Neuron (in vitro differentiated cells): ENCODE data around the gene PRADC1.
"Not testable (repeated sequence)": the region's sequence is repeated elsewhere in the genome, so short reads cannot be mapped to it uniquely, and the experiment has no call there.

Source experiments
- H2AFZ ChIP-seq: one replicate; pipeline ENCODE4 v1.6.1; 2013; ENCODE audit warnings: low read depth, mild to moderate bottlenecking, inconsistent platforms, low read length, moderate library complexity
- H3K27me3 ChIP-seq: one replicate; pipeline ENCODE4 v1.6.1; 2013; ENCODE audit warnings: low read length; ENCODE audit not compliant: insufficient read depth
- H3K36me3 ChIP-seq: one replicate; pipeline ENCODE4 v1.6.1; 2013; ENCODE audit warnings: low read length; ENCODE audit not compliant: insufficient read depth
- H3K4me1 ChIP-seq: one replicate; pipeline ENCODE4 v1.6.1; 2013; ENCODE audit warnings: low read length; ENCODE audit not compliant: insufficient read depth
- H3K4me3 ChIP-seq: 2 replicates; pipeline ENCODE4 v1.5.1; 2013; ENCODE audit warnings: mild to moderate bottlenecking, low read length, moderate library complexity
- H3K9me3 ChIP-seq: one replicate; pipeline ENCODE4 v1.6.1; 2013; ENCODE audit warnings: low read length

The PRADC1 gene

DNA sequence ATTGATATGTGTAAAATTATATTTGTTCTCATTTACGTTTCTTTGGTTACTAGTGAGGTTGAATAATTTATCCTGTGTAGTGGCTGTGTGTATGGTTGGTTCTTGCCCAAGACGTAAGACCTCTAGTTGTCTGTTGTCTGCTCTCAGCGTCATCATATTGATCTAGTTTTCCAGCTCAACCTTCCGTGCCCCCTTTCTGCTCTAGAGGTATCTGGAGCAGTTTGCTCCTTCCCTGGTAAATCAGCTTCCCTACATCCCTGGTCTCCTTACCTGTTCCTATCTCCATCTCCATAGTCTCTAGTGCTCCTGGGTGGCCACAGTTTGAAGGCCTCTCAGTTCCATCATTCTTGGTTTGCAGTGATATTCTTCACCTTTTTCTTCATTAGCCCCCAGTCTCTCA lies 17.8 kb downstream of the PRADC1 start:
- Histone ChIP-seq H3K4me1 (peaks cover 21% of the 10 kb centered on the region), H3K27me3 (peaks cover 2% of the 10 kb centered on the region), H3K4me3 (peak overlapping the region; percentile 78), H3K9me3 (no peaks in the 10 kb centered on the region), H3K36me3 (no peaks in the 10 kb centered on the region), H2AFZ (peak overlapping the region; percentile 95)

DNA sequence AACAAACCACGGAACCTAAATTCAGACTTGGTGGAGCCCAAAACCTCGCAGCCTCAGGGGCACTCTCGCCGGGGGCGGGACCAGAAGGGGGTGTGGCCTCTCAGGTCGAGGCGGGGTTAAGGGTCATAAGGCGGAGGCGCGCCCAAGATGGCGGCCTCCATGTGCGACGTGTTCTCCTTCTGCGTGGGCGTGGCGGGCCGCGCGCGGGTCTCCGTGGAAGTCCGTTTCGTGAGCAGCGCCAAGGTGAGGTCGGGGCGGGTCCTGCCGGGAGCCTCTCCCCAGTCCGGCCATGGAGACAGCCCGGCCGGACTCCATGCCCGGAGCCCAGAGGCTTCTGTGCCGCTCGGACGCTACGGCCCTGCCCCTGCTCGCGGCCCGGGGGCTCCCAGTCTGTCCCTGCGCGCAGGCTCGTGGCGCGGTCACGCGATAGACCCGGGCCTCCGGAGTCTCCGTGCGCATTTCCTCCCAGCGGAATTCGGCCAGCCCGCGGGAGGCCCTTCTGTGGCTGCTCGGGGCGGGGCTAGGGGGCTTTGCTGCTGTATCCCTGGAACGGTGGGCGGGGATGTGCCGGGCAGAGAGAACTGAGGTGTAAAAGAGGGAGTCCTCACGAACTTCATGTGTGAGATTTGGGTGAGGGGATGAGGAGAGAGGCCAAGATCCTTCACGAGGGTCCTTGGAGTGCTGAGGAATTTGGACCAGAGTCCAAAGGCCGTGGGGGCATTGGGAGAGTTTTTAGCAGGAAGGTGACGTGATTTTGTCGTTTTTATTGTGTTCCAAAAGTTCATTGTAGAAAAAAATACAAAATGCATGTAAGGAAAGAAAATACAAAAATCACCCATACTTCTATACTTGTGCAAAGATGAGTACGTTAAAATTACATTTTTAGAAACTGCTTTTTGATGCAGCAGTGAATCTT lies 18.7 kb downstream of the PRADC1 start, which contains the start of gene SMYD5:
TSS of gene SMYD5 (plus strand) at position 126 of the 916 bp plus-strand sequence. CDS start at position 148, 22 bp downstream.
- Histone ChIP-seq H3K27me3 (peaks cover 9% of the 10 kb centered on the region), H3K4me1 (peaks cover 12% of the 10 kb centered on the region), H3K36me3 (no peaks in the 10 kb centered on the region)

GRCh38 chr2:73212448-73213176 lies 20.4 kb downstream of the PRADC1 start:
- H3K4me1 ChIP-seq, result peaks cover 11% of the 10 kb centered on the region
- peaks cover 15% of the 10 kb centered on the region for H3K27me3 ChIP-seq
- H3K4me3 ChIP-seq, result no peak overlapping the region
- H3K9me3 ChIP-seq, result no peaks in the 10 kb centered on the region
- no peak overlapping the region for H2AFZ ChIP-seq
- H3K36me3 ChIP-seq, result no peaks in the 10 kb centered on the region

More for the DNA sequence above, 18.7 kb downstream of the PRADC1 start, which contains the start of gene SMYD5:
- Histone ChIP-seq H2AFZ (peak within 1 kb of the TSS; percentile 95), H3K4me3 (peak within 1 kb of the TSS; percentile 78), H3K9me3 (no peaks in the 10 kb centered on the region)

DNA sequence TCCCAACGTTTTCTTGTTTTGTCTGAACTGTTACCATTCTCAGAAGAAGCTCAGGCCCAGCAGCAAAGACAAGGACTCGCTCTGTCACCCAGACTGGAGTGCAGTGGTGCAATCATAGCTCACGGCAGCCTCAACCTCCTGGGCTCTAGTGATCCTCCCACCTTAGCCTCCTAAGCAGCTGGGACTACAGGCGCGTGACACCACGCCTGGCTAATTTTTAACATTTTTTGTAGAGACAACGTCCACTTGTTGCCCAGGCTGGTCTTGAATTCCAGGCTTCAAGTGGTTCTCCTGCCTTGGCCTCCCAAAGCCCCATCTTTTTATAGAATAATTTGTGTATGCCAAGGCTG lies 21.0 kb downstream of the PRADC1 start:
- H3K27me3 ChIP-seq, result peaks cover 15% of the 10 kb centered on the region
- H2AFZ ChIP-seq, result no peak overlapping the region
- H3K36me3 ChIP-seq, result no peaks in the 10 kb centered on the region
- no peak overlapping the region for H3K4me3 ChIP-seq
- peaks cover 11% of the 10 kb centered on the region for H3K4me1 ChIP-seq
- H3K9me3 ChIP-seq, result no peaks in the 10 kb centered on the region

DNA sequence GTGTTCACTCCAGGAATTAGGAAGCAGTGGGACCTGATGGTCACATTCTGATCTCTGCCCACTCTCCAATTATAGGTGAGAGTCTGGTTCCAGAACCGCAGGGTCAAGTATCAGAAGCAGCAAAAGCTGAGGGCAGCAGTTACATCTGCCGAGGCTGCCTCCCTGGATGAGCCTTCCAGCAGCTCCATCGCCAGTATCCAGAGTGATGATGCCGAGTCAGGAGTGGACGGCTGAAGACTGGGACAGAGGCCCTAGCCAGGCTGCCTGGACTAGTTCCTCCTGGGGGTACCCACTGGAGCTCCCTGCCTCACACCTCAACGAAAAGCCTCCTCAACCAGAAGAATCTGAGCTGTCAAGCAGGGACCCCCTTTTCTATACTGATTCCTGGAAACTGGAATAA lies 22.3 kb downstream of the PRADC1 start:
- Histone ChIP-seq H3K27me3 (peaks cover 22% of the 10 kb centered on the region), H2AFZ (no peak overlapping the region), H3K4me1 (peaks cover 11% of the 10 kb centered on the region), H3K4me3 (no peak overlapping the region), H3K9me3 (no peaks in the 10 kb centered on the region), H3K36me3 (no peaks in the 10 kb centered on the region)

DNA sequence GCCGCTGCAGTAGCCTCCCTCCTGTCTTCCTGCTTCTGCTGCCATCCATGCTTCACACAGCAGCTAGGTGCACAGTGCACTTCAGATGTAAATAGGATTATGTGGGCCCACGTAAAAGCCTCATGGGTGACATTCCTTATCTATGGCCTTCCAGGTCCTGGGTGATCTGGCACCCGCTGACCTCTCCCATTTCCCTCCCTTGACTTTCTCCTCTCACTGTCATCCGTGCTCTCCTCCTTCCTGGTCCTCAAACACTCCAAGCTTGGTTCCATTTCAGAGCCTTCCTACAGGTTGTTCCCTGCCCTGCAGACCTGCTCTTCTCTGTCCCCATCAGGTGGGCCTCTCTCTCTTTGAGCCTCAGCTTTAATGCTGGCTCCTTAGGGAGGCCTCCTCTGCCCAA lies 23.0 kb downstream of the PRADC1 start:
- no peak overlapping the region for H2AFZ ChIP-seq
- no peak overlapping the region for H3K4me3 ChIP-seq
- no peaks in the 10 kb centered on the region for H3K36me3 ChIP-seq
- H3K4me1 ChIP-seq, result peaks cover 5% of the 10 kb centered on the region
- no peaks in the 10 kb centered on the region for H3K9me3 ChIP-seq
- H3K27me3 ChIP-seq, result peaks cover 25% of the 10 kb centered on the region

- H3K9me3 ChIP-seq, result no peaks in the 10 kb centered on the region
- no peaks in the 10 kb centered on the region for H3K4me1 ChIP-seq
- H3K36me3 ChIP-seq, result no peaks in the 10 kb centered on the region
- H3K27me3 ChIP-seq, result peaks cover 35% of the 10 kb centered on the region
- H3K4me3 ChIP-seq, result no peak overlapping the region
- H2AFZ ChIP-seq, result no peak overlapping the region
Observed at GRCh38 chr2:73208258-73208657, 24.8 kb downstream of the PRADC1 start.

- no peak overlapping the region for H3K4me3 ChIP-seq
- peaks cover 57% of the 10 kb centered on the region for H3K27me3 ChIP-seq
- peaks cover 5% of the 10 kb centered on the region for H3K9me3 ChIP-seq
- H3K4me1 ChIP-seq, result peaks cover 4% of the 10 kb centered on the region
- H2AFZ ChIP-seq, result no peak overlapping the region
- H3K36me3 ChIP-seq, result no peaks in the 10 kb centered on the region
Observed at GRCh38 chr2:73205611-73206010, 27.4 kb downstream of the PRADC1 start.

- Histone ChIP-seq H3K36me3 (no peaks in the 10 kb centered on the region), H3K27me3 (peaks cover 53% of the 10 kb centered on the region), H2AFZ (peak overlapping the region; percentile 78), H3K9me3 (peaks cover 5% of the 10 kb centered on the region), H3K4me3 (no peak overlapping the region), H3K4me1 (peaks cover 4% of the 10 kb centered on the region)
Observed at GRCh38 chr2:73203055-73203681, 29.9 kb downstream of the PRADC1 start.

DNA sequence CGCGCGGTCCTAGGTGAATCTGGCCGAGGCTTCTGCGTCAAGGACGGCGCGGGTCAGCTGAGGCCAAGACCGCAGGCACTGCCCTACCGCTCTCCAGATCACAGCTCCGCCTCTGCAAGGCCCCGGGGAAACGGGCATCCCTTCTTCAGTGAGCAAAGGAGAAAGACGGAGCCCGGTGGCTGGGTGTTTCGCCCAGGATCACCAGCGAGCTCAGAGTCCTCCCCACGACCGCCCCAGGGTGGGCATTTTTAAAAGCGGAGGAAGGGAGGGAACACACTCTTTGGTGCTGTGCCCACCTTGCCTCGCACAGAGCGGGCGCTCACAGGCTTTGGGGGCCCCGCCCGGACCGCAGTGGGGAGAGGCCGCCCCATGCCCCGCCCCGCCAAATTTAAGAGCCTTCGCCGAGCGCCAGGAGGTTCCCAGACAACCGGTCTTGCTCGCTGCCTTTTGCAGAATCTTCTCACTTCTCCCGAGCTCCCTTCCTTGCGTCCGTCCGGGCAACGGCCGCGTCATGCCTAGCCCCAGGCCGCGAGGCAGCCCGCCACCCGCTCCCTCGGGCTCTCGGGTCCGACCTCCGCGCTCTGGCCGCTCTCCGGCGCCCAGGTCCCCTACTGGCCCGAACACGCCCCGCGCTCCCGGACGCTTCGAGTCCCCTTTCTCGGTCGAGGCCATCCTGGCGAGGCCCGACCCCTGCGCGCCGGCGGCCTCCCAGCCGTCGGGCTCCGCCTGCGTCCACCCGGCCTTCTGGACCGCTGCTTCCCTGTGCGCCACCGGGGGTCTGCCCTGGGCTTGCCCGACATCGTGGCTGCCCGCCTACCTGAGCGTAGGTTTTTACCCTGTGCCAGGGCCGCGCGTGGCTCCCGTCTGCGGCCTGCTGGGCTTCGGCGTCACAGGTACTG lies 30.6 kb downstream of the PRADC1 start, which contains the start of gene NOTO:
TSS of gene NOTO (plus strand) at position 419 of the 899 bp plus-strand sequence. CDS start at position 512, 93 bp downstream.
- H3K36me3 ChIP-seq, result no peaks in the 10 kb centered on the region
- peaks cover 58% of the 10 kb centered on the region for H3K27me3 ChIP-seq
- peak within 1 kb of the TSS; percentile 78 for H2AFZ ChIP-seq
- peaks cover 5% of the 10 kb centered on the region for H3K9me3 ChIP-seq
- no peak within 1 kb of the TSS for H3K4me3 ChIP-seq
- peaks cover 4% of the 10 kb centered on the region for H3K4me1 ChIP-seq

DNA sequence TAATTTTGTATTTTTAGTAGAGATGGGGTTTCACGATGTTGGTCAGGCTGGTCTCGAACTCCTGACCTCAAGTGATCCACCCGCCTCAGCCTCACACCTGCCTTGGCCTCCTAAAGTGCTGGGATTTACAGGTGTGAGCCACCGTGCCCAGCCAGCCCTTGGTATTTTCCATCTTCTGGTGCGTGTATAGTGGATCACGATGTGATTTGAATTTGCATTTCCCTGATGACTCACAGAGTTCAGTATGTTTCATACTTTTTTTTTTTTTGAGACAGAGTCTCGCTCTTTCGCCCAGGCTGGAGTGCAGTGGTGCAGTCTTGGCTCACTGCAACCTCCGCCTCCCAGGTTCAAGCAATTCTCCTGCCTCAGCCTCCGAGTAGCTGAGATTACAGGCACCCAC lies 32.8 kb downstream of the PRADC1 start:
- H3K27me3 ChIP-seq, result peaks cover 55% of the 10 kb centered on the region
- H3K9me3 ChIP-seq, H3K36me3 ChIP-seq, H3K4me1 ChIP-seq, H2AFZ ChIP-seq, H3K4me3 ChIP-seq: not testable (repeated sequence)

- Histone ChIP-seq H2AFZ (no peak overlapping the region), H3K27me3 (peaks cover 38% of the 10 kb centered on the region), H3K4me3 (no peak overlapping the region), H3K36me3 (no peaks in the 10 kb centered on the region), H3K9me3 (peaks cover 5% of the 10 kb centered on the region), H3K4me1 (peaks cover 4% of the 10 kb centered on the region)
Observed at GRCh38 chr2:73197579-73197978, 35.5 kb downstream of the PRADC1 start.
